ENCODE measurements around the gene ZFP36L2. TPM values are rescaled to one million over a fixed set of nuclear protein-coding genes. Genes with fewer than 3 reads are reported as not detected.

The ZFP36L2 gene
- total and polyA plus RNA-seq, 7 experiments from 2014 or later, result 231 to 747 (median 389) TPM

DNA sequence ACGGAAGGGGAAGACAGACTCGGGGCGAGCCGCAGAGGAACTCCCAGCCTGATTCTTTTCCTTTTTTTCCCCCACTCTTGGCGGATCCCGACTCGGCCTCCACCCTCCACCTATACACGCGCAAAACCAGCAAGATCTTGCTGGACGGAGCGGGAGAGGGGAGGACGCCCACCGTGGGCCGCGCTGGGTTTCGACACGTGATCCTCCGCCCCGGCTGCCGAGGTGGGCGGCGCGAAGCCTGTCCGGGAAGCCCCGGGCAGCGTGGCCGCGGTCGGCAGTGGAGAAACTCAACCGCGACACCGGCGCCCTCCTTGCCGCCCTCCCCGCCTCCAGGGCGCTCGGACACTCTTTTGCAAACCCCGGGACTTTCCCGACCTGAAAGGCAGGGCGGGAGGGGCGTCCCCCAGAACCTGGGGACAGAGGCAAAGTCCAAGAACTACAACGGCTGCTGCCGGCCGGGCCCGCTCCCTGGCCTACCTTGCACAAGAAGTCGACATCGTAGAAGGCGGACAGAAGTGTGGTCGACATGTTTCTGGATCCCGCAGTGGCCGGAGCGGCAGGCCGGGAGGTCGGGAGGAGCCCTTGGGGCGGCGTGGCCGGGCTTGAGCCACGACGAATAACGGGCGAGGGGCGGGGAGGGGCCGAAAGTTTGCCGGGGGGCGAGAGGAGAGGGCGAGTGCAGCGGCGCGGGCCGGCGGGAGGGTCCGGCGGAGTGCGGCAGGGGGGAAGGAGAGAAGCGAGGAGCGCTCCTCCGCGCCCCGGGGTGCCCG lies 433 bp downstream of the ZFP36L2 start:
- DNase-seq (peak in 6 of 9 donors; percentile 50 to 90 (median 60)), ATAC-seq (peak; percentile 22)
- Histone ChIP-seq H3K4me3 (ENCODE audit: low read length) (peak overlapping the region; percentile 87), H3K36me3 (ENCODE audit: control insufficient read depth in 2 of 3, insufficient read depth in 3 of 3, low read length in 3 of 3) (peaks cover 30 to 61% (median 36%) of the 10 kb centered on the region in 3 experiments), H3K27me3 (ENCODE audit: control insufficient read depth in 2 of 2, insufficient read depth in 2 of 2, low read length in 2 of 2) (no peaks in the 10 kb centered on the region), H3K9me3 (ENCODE audit: control insufficient read depth in 2 of 3, low read length in 3 of 3) (no peaks in the 10 kb centered on the region), H3K4me1 (ENCODE audit: control insufficient read depth in 2 of 2, insufficient read depth in 2 of 2, low read length in 2 of 2) (peaks cover 22% of the 10 kb centered on the region in 2 donors), H3K27ac (ENCODE audit: low read depth, low read length) (peak overlapping the region; percentile 97)
- peaks cover 4 to 42% (median 39%) of the 10 kb centered on the region in 5 donors for H3K36me3 Mint-ChIP-seq
- intact Hi-C loops (cut with micrococcal nuclease), result loop anchor here (1.0 to 10.0 kb wide), 14 partner anchors 8 to 1385 kb away; partner anchors contain the start of genes COX7A2L (in 2 of the 2) and THADA (in 2 of the 2)
- H3K9me3 Mint-ChIP-seq, result peaks cover 0 to 24% (median 0%) of the 10 kb centered on the region in 11 donors
- H3K4me3 Mint-ChIP-seq, result peak overlapping the region; percentile 84 to 99 (median 96)
- CTCF ChIA-PET, result interaction anchor here (0.6 to 10.3 kb wide), 7 partner anchors 33 to 251 kb away, joined by 3 to 210 read pairs (median 76); no protein-coding TSS in a partner anchor
- peak overlapping the region; percentile 82 to 99 (median 95) for H3K27ac Mint-ChIP-seq
- POLR2A ChIA-PET, result interaction anchor here (0.6 to 25.8 kb wide), 15 partner anchors 12 to 416 kb away, joined by 3 to 1899 read pairs (median 9); no protein-coding TSS in a partner anchor
- H3K27me3 Mint-ChIP-seq, result peaks cover 0 to 4% (median 0%) of the 10 kb centered on the region in 5 donors
- H3K4me1 Mint-ChIP-seq, result peaks cover 24 to 41% (median 28%) of the 10 kb centered on the region in 7 donors

DNA sequence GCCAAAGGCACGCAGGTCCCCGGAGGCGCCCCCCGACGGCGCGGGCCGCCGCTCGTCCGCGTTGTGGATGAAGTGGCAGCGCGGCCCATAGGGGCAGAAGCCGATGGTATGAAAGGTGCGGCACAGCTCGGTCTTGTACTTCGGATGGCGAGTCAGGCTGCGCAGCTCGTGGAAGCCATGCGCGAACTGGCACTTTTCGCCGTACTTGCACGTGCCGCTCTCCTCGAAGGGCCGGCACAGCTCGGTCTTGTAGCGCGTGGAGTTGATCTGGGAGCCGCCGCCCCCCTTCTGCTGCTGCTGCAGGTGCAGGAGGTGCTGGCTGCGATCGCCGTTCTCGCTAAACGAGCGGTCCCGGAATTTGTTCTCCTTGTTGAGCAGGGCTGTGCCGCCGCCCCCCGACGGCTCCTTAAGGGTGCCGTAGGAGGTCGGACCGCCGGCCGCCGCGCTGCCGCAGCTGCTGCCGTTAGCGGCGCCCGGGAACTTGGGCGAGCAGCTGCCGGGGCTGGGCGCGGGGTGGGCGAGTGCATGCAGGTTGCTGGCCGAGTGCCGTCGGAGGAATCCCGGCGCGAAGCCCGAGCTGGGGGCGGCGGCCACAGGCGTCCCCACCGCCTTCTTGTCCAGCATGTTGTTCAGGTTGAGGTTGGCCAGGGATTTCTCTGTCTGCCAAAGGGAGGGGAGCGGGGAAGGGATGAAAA lies 1.2 kb downstream of the ZFP36L2 start:
- H3K27ac ChIP-seq (ENCODE audit: low read depth, low read length), result peak overlapping the region; percentile 97
- intact Hi-C loops (cut with micrococcal nuclease), result loop anchor here (5.0 to 10.0 kb wide), 6 partner anchors 370 to 1118 kb away; partner anchors contain the start of gene COX7A2L (in 2 of the 2)
- DNase-seq (peak; percentile 58 to 84 (median 74)), ATAC-seq (no peak)
- ChIA-PET CTCF (interaction anchor here (0.8 to 10.3 kb wide), 5 partner anchors 30 to 96 kb away, joined by 3 to 210 read pairs (median 4); no protein-coding TSS in a partner anchor), POLR2A (interaction anchor here (0.6 to 25.8 kb wide), 11 partner anchors 11 to 1120 kb away, joined by 3 to 1899 read pairs (median 8); no protein-coding TSS in a partner anchor)
- H3K27me3 Mint-ChIP-seq, result peaks cover 0 to 4% (median 0%) of the 10 kb centered on the region in 5 donors
- H3K36me3 Mint-ChIP-seq, result peaks cover 4 to 46% (median 39%) of the 10 kb centered on the region in 5 donors
- peaks cover 30 to 54% (median 36%) of the 10 kb centered on the region in 3 experiments for H3K36me3 ChIP-seq (ENCODE audit: control insufficient read depth in 2 of 3, insufficient read depth in 3 of 3, low read length in 3 of 3)
- peaks cover 28 to 49% (median 33%) of the 10 kb centered on the region in 7 donors for H3K4me1 Mint-ChIP-seq
- H3K27me3 ChIP-seq (ENCODE audit: control insufficient read depth in 2 of 2, insufficient read depth in 2 of 2, low read length in 2 of 2), result no peaks in the 10 kb centered on the region
- H3K9me3 Mint-ChIP-seq, result peaks cover 0 to 27% (median 0%) of the 10 kb centered on the region in 11 donors
- H3K27ac Mint-ChIP-seq, result peak overlapping the region; percentile 82 to 99 (median 96)
- no peaks in the 10 kb centered on the region for H3K9me3 ChIP-seq (ENCODE audit: control insufficient read depth in 2 of 3, low read length in 3 of 3)
- peak overlapping the region; percentile 84 to 99 (median 96) for H3K4me3 Mint-ChIP-seq
- H3K4me1 ChIP-seq (ENCODE audit: control insufficient read depth in 2 of 2, insufficient read depth in 2 of 2, low read length in 2 of 2), result peaks cover 22% of the 10 kb centered on the region in 2 donors
- H3K4me3 ChIP-seq (ENCODE audit: low read length), result peak overlapping the region; percentile 87

DNA sequence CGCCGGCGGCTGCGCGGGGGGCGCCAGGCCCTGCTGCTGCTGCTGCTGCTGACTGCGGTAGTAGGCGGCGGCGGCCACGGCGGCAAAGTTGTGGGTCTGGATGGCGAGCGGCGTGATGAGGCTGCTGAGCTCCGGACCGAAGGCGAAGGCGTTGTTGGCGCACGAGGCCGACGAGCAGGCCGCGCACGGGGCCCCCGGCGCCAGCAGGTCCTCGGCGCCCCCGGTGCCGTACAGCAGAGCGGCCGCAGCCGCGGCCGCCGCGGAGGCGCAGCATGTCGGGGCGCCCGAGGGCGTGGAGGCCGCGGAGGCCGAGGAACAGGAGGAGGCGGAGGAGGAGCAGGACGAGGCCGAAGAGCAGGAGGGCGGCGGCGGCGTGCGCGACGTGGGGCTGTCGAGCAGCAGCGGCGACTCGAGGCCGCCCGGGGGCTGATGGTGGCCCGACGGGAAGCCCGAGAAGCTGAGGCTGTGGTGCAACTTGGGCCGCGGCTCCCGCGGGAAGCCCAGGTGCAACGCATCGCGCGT lies 1.8 kb downstream of the ZFP36L2 start:
- Mint-ChIP-seq H3K4me1 (peaks cover 30 to 53% (median 36%) of the 10 kb centered on the region in 7 donors), H3K27ac (peak overlapping the region in 8 of 9 donors; percentile 72 to 99 (median 96))
- intact Hi-C loops (cut with micrococcal nuclease), result loop anchor here (5.0 to 10.0 kb wide), 6 partner anchors 370 to 1117 kb away; partner anchors contain the start of gene COX7A2L (in 2 of the 2)

DNA sequence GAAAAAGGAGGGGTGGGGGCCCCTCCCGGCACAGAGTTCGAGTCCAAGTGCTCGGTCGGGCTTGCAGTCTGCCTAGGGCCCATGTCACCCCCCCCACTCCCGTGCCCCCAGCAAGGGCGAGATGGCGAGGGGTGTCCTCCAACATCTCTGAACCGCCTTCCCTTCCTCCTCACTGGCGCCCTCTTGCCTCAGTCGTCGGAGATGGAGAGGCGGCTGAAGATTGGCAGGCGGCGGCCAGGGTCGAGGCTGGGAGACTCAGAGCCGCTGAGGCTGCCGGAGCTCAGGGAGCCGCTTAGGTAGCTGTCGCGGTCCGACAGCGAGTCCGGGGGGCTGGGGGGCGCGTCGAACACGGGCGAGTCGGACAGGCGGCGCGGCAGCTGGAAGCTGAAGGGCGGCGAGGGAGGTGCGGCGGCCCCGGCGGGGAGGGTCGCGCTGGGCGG lies 2.3 kb downstream of the ZFP36L2 start:
- Mint-ChIP-seq H3K4me1 (peaks cover 27 to 52% (median 36%) of the 10 kb centered on the region in 7 donors), H3K27ac (peak overlapping the region; percentile 90 to 99 (median 98)), H3K9me3 (peaks cover 0 to 33% (median 0%) of the 10 kb centered on the region in 11 donors), H3K27me3 (peaks cover 0 to 4% (median 0%) of the 10 kb centered on the region in 5 donors), H3K4me3 (peak overlapping the region; percentile 84 to 99 (median 97)), H3K36me3 (peaks cover 4 to 46% (median 34%) of the 10 kb centered on the region in 5 donors)
- peaks cover 19 to 20% of the 10 kb centered on the region in 2 donors for H3K4me1 ChIP-seq (ENCODE audit: control insufficient read depth in 2 of 2, insufficient read depth in 2 of 2, low read length in 2 of 2)
- peak overlapping the region; percentile 87 for H3K4me3 ChIP-seq (ENCODE audit: low read length)
- H3K27ac ChIP-seq (ENCODE audit: low read depth, low read length), result peak overlapping the region; percentile 97
- POLR2A ChIA-PET, result interaction anchor here (0.7 to 25.8 kb wide), 10 partner anchors 10 to 1119 kb away, joined by 3 to 1899 read pairs (median 88); no protein-coding TSS in a partner anchor
- H3K36me3 ChIP-seq (ENCODE audit: control insufficient read depth in 2 of 3, insufficient read depth in 3 of 3, low read length in 3 of 3), result peaks cover 30 to 51% (median 36%) of the 10 kb centered on the region in 3 experiments
- no peaks in the 10 kb centered on the region for H3K9me3 ChIP-seq (ENCODE audit: control insufficient read depth in 2 of 3, low read length in 3 of 3)
- intact Hi-C loops (cut with micrococcal nuclease), result loop anchor here (10.0 kb wide), 3 partner anchors 369 to 859 kb away; partner anchors contain the start of gene COX7A2L (in 1 of the 2)
- ATAC-seq (no peak), DNase-seq (peak in 8 of 9 donors; percentile 67 to 85 (median 76))
- no peaks in the 10 kb centered on the region for H3K27me3 ChIP-seq (ENCODE audit: control insufficient read depth in 2 of 2, insufficient read depth in 2 of 2, low read length in 2 of 2)
- CTCF ChIA-PET, result interaction anchor here (1.2 to 10.3 kb wide), 5 partner anchors 29 to 95 kb away, joined by 3 to 210 read pairs (median 4); no protein-coding TSS in a partner anchor

More for the DNA sequence above, 1.8 kb downstream of the ZFP36L2 start:
- ChIA-PET POLR2A (interaction anchor here (0.6 to 25.8 kb wide), 11 partner anchors 10 to 1119 kb away, joined by 3 to 1899 read pairs (median 7); no protein-coding TSS in a partner anchor), CTCF (interaction anchor here (1.2 to 10.3 kb wide), 4 partner anchors 29 to 96 kb away, joined by 3 to 210 read pairs (median 76); no protein-coding TSS in a partner anchor)
- ATAC-seq, result no peak
- H3K4me1 ChIP-seq (ENCODE audit: control insufficient read depth in 2 of 2, insufficient read depth in 2 of 2, low read length in 2 of 2), result peaks cover 18 to 22% of the 10 kb centered on the region in 2 donors
- peak overlapping the region; percentile 87 for H3K4me3 ChIP-seq (ENCODE audit: low read length)
- Mint-ChIP-seq H3K4me3 (peak overlapping the region; percentile 84 to 99 (median 96)), H3K9me3 (peaks cover 0 to 31% (median 0%) of the 10 kb centered on the region in 11 donors), H3K27me3 (peaks cover 0 to 4% (median 0%) of the 10 kb centered on the region in 5 donors), H3K36me3 (peaks cover 4 to 44% (median 37%) of the 10 kb centered on the region in 5 donors)
- H3K27ac ChIP-seq (ENCODE audit: low read depth, low read length), result peak overlapping the region; percentile 97
- no peaks in the 10 kb centered on the region for H3K27me3 ChIP-seq (ENCODE audit: control insufficient read depth in 2 of 2, insufficient read depth in 2 of 2, low read length in 2 of 2)
- DNase-seq, result peak in 7 of 9 donors; percentile 25 to 73 (median 65)
- peaks cover 30 to 51% (median 36%) of the 10 kb centered on the region in 3 experiments for H3K36me3 ChIP-seq (ENCODE audit: control insufficient read depth in 2 of 3, insufficient read depth in 3 of 3, low read length in 3 of 3)
- no peaks in the 10 kb centered on the region for H3K9me3 ChIP-seq (ENCODE audit: control insufficient read depth in 2 of 3, low read length in 3 of 3)

DNA sequence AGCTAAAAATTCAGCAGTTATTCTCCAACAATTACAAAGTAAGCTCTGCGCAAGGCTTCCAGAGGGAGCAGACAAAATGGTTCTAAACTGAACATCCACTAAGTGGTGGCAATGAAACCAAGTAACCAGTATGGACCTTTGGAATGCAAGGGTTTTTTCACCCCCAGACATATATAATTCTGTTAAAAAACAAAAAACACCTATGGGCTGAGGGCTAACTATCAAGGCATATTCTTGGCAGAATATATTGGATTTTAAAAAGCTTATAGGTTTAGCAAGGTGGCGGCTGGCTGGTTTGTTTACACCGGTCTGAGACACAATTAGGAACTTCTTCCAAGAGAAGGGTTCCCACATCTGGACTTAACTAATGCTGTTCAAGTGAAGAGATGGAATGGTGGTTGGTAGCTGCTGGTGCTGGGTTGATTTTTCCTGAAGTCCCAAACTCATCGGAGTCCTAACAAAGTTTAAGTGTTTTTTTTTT lies 2.8 kb downstream of the ZFP36L2 start:
- Histone ChIP-seq H3K27me3 (ENCODE audit: control insufficient read depth in 2 of 2, insufficient read depth in 2 of 2, low read length in 2 of 2) (no peaks in the 10 kb centered on the region), H3K4me1 (ENCODE audit: control insufficient read depth in 2 of 2, insufficient read depth in 2 of 2, low read length in 2 of 2) (peaks cover 18% of the 10 kb centered on the region in 2 donors), H3K9me3 (ENCODE audit: control insufficient read depth in 2 of 3, low read length in 3 of 3) (no peaks in the 10 kb centered on the region), H3K36me3 (ENCODE audit: control insufficient read depth in 2 of 3, insufficient read depth in 3 of 3, low read length in 3 of 3) (peaks cover 30 to 51% (median 36%) of the 10 kb centered on the region in 3 experiments), H3K4me3 (ENCODE audit: low read length) (peak overlapping the region; percentile 87), H3K27ac (ENCODE audit: low read depth, low read length) (peak overlapping the region; percentile 97)
- peaks cover 0 to 37% (median 0%) of the 10 kb centered on the region in 11 donors for H3K9me3 Mint-ChIP-seq
- ATAC-seq (no peak), DNase-seq (peak in 4 of 9 donors; percentile 31 to 41 (median 38))
- H3K27me3 Mint-ChIP-seq, result peaks cover 0 to 4% (median 0%) of the 10 kb centered on the region in 5 donors
- peaks cover 4 to 46% (median 34%) of the 10 kb centered on the region in 5 donors for H3K36me3 Mint-ChIP-seq
- peak overlapping the region; percentile 90 to 99 (median 98) for H3K27ac Mint-ChIP-seq
- intact Hi-C loops (cut with micrococcal nuclease), result loop anchor here (10.0 kb wide), 3 partner anchors 369 to 859 kb away; partner anchors contain the start of gene COX7A2L (in 1 of the 2)
- peak overlapping the region; percentile 84 to 99 (median 97) for H3K4me3 Mint-ChIP-seq
- POLR2A ChIA-PET, result interaction anchor here (0.6 to 25.8 kb wide), 12 partner anchors 9 to 1000 kb away, joined by 3 to 1899 read pairs (median 7); no protein-coding TSS in a partner anchor
- H3K4me1 Mint-ChIP-seq, result peaks cover 26 to 52% (median 36%) of the 10 kb centered on the region in 7 donors
- CTCF ChIA-PET, result interaction anchor here (1.2 to 10.3 kb wide), 5 partner anchors 28 to 248 kb away, joined by 3 to 210 read pairs (median 4); no protein-coding TSS in a partner anchor
